HTR-8/SVneo (cell line): ENCODE measurements around the gene EML2.

ENCODE experiments used
- DNase-seq: peaks from one replicate; pipeline ENCODE4 v3.0.0; 2011; ENCODE audit warnings: low spot score, mixed read lengths; ENCODE audit not compliant: insufficient read length
- FAIRE-seq: peaks from 2 replicates; lab custom pipeline; 2011; peaks lifted over from hg19 to GRCh38; lab: Jason Lieb, UNC

Gene EML2

DNA sequence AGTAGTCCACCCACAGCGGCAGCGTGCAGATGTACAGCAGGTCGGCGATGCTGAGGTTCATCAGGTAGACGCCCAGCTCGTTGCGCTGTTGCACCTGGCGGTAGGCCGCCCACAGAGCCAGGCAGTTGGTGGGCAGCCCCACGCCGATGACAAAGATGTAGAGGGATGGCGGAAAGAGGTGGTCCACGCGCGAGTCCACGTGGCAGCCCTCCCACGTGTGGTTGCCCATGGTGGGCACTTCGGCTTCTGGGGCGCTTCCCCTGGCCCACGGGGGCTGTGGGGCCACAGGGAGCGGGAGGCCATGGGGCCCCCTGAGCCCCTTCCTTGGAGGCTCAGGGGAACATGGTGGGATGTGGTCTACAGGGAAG is 47.6 kb downstream of the EML2 start:
- DNase-seq (no peak), FAIRE-seq (no peak)

GRCh38 chr19:45591004-45591637 is 48.1 kb downstream of the EML2 start:
- DNase-seq: no peak
- no peak for FAIRE-seq

- DNase-seq: no peak
- no peak for FAIRE-seq
Observed at GRCh38 chr19:45590300-45591003, 48.7 kb downstream of the EML2 start.

GRCh38 chr19:45589768-45590167 is 49.4 kb downstream of the EML2 start:
- DNase-seq: no peak
- FAIRE-seq: no peak

DNA sequence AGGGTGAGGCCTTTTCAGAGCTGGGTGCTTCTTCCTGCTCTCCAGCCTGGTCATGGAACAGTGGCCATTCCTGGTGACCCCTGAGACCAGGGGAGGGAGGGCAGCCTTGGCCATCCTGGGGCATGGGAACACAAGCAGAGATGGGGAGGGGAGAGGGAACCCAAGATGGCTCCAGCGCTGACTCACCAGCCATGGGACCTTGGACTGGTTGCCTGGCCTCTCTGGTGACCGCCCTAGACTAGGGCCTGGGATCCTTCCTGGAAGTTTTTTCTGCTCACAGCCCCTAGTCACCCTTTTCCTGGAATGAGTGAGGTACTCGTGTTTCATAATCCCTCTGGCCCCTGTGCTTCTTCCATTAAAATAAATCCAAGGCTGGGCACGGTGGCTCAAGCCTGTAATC is 51.3 kb downstream of the EML2 start:
- DNase-seq (no peak), FAIRE-seq (no peak)

DNA sequence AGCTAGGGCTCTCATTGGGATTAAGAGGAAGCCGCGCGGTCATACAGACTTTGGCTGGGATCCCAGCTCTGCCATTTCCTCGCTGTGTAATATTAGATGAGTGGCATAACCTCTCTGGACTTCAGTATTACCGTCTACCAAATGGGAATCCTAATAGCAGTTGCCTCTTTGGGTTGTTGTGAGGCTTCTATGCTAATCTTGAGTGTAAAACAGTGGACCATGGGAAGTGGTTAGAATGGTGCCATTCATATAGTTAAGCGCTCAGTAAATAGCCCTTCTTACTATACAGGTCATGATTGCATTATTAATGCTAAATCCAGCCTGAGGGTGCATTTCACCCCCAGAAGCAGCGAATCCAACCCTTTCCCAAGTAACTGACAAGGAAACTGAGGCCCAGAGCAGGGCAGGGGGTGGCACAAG is 54.0 kb downstream of the EML2 start:
- DNase-seq (no peak), FAIRE-seq (no peak)

- FAIRE-seq: peak; percentile 100
- peak; percentile 97 for DNase-seq
Observed at GRCh38 chr19:45584332-45585157, 54.7 kb downstream of the EML2 start, which contains the start of gene OPA3. Gene OPA3, minus strand, starts transcription at chr19:45584802. Its CDS starts 38 bp downstream, at chr19:45584764.

- FAIRE-seq: no peak
- no peak for DNase-seq
Observed at GRCh38 chr19:45581576-45581975, 57.6 kb downstream of the EML2 start.

DNA sequence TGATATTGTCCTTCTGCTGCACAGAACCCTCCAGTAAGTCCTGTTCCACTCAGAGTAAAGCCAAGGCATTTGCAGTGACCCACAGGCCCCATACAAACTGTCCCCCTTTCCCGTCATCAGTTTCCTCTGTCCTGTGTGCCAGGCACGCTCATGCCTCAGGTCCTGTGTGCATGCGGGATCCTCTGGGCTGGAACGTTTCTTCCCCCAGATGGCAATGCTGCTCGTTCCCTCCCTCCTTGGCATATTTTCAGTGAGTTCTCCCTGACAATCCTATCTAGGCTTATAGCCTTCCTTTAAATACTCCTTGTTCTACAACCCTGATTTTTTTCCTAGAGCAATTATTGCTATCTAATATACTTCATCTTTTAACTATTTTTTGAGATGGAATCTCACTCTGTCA is 60.3 kb downstream of the EML2 start:
- DNase-seq (no peak), FAIRE-seq (no peak)

GRCh38 chr19:45577111-45577905 is 61.9 kb downstream of the EML2 start:
- FAIRE-seq (peak; percentile 93), DNase-seq (peak; percentile 80)

GRCh38 chr19:45576682-45577081 is 62.5 kb downstream of the EML2 start:
- DNase-seq (no peak), FAIRE-seq (no peak)

DNA sequence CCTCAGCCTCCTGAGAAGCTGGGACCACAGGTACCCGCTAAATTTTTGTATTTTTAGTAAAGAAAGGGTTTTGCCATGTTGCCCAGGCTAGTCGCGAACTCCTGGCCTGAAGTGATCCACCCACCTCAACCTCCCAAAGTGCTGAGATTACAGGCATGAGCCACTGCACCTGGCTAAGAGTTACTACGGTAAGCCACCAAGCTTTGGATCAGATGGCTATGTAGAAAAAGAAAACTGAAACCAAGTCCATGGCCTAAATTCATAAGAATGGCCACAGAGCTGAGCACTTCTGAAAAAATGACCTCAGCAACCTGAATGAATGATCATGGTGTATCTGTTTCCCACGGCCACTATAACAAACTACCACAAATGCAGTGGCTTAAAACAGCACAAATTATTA is 64.0 kb downstream of the EML2 start:
- FAIRE-seq (no peak), DNase-seq (no peak)

- FAIRE-seq (no peak), DNase-seq (no peak)
Observed at GRCh38 chr19:45574526-45574925, 64.7 kb downstream of the EML2 start.

DNA sequence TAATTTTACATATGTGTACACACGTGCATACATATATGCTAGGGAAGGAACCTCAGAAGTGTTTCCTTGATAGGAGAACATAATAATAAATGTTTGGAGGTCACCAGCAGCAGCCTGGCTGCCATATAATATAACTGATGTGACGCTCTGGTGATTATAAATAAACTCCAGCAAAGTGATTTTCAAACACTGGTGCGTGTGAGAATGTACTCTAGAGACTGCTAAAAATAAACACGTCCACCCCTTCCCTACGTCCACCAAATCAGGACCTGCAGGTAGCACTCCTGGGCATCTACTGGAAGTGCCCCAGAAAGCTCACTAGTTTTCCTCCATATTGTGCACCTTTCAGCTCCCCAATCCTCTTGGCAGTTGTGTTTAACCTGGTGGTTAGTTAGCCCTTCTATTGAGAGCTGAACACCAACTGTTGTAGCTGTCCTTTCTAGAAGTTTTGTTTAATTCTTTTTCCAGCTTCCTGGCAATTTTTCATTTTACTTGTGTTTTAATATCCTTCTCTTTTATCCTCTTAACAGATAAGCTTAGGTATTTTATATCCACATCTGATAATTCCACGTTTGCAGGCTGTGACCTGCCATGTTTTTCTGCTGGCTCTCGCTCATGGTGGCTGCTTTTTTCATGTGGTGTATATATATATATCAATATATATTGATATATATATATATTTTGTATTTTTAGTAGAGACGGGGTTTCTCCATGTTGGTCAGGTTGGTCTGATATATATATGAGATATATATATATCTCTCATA is 67.6 kb downstream of the EML2 start:
- FAIRE-seq (no peak), DNase-seq (no peak)

DNA sequence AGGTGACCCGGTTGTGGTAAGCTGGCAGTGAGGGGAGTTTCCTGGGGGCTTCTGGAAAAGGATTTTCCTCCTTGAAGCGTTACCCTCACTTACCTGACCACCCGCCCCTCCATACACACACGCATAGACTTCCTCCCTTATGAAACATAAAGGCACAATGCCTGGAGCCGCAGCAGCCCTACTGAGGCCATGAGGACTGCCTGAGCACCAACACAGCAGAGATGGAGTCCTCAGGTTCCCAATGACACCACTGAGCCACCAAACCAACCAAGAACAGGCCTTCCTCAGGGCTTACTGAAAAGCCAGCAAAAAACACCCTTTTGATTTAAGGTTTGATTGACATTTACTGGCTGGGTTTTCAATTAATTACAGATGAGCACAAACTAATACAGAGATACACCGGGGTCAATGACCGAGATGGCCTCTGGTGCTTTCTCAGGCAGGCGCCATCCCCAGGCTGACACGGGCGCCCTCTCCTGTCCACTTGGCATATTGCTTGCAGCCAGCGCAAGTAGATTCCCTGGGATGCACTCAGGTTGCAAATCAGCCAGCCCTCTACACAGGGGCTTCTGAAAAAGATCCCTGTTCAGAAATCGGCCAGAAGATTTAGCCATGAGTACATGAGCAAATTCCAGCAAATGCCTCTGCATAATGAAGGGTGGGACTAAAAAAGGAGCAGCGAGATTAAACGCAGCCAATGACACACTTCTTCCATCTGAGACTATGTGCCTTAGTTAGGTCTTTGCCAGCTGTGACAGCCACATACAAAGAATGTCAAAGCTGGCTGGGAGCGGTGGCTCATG is 69.4 kb downstream of the EML2 start:
- DNase-seq (no peak), FAIRE-seq (no peak)

GRCh38 chr19:45568732-45569131 is 70.5 kb downstream of the EML2 start:
- FAIRE-seq (no peak), DNase-seq (no peak)

- no peak for FAIRE-seq
Observed at GRCh38 chr19:45567609-45568008, 71.6 kb downstream of the EML2 start.

GRCh38 chr19:45564131-45564780 is 74.9 kb downstream of the EML2 start:
- FAIRE-seq (no peak), DNase-seq (no peak)

More at GRCh38 chr19:45567609-45568008, 71.6 kb downstream of the EML2 start:
- no peak for DNase-seq
